ENCODE measurements around the gene DHRS12. TPM values are rescaled to one million over a fixed set of nuclear protein-coding genes. Genes with fewer than 3 reads are reported as not detected.
A peak's percentile ranks its signal among the peaks of the same experiment; 100 is the strongest.

DHRS12 gene
- total and polyA plus RNA-seq, 7 donors = 7.4 to 26.9 (median 15.8) TPM

DNA sequence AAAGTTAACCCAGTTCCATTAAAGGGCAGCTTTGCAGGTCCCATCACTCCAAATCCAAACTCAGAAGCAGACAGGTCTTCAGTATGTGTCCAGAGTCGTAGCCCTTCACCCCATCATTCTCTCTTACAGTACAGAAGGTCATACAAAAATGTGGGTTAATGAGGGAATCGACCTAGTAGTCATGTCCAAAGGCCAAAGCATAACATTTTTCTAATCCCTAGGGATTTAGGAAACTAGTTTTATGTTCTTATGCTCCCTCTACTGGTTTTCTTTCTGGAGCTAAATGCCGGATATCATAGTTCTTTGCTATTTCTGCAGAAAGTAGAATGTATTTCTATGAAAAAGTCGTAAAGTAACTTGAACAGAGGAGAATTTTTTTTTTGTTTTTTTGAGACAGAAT is 72.2 kb downstream of the DHRS12 start:
- Histone ChIP-seq H3K27ac (peak overlapping the region in 3 of 4 donors; percentile 69 to 79 (median 79)), H3K36me3 (no peaks in the 10 kb centered on the region), H3K27me3 (no peaks in the 10 kb centered on the region), H3K4me1 (peaks cover 0 to 36% (median 33%) of the 10 kb centered on the region in 4 donors), H3K9me3 (no peaks in the 10 kb centered on the region), H3K4me3 (no peak overlapping the region)
- WGBS, 2 donors = 72 to 73% methylated on average over 4 of the region's 4 CpGs
- DNase-seq = no peak
- intact Hi-C loops (cut with DNase I) = loop anchor here (2.0 kb wide), 1 partner anchor 279 kb away; the partner anchor contains the start of gene INTS6
- TF ChIP-seq POLR2AphosphoS5 (IDR thresholded peaks at IDR 0.05) (peak in 2 of 4 donors; percentile 11 to 39), CTCF (IDR thresholded peaks at IDR 0.05) (peak in 2 of 4 experiments; percentile 11 to 32), EP300 (IDR thresholded peaks at IDR 0.05) (no peak)

DNA sequence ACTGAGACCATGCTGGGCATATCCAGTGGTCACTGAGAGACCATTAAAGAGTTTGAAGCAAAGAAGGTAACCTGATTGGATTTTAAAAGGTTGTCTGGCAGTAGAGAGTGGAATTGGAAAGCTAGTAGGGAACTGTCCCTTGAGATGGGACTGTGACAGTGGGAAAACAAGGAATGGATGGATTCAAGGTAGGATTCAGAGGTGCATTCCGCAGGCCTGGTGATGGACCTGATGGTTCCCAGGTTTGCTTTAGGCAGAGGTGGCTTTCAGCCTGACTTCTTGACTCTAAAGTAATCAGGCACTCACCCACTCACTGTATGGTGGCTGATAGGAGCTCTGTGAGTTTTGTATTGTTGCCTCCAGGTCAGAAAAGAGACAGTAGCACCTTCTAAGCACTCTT is 73.0 kb downstream of the DHRS12 start:
- H3K4me3 ChIP-seq = no peak overlapping the region
- H3K9me3 ChIP-seq = no peaks in the 10 kb centered on the region
- intact Hi-C loops (cut with DNase I) = loop anchor here (2.0 kb wide), 1 partner anchor 278 kb away; the partner anchor contains the start of gene INTS6
- no peak for TF ChIP-seq CTCF (IDR thresholded peaks at IDR 0.05)
- TF ChIP-seq POLR2A (IDR thresholded peaks at IDR 0.05) = no peak
- TF ChIP-seq EP300 (IDR thresholded peaks at IDR 0.05) = no peak
- no peak for TF ChIP-seq POLR2AphosphoS5 (IDR thresholded peaks at IDR 0.05)
- H3K36me3 ChIP-seq = no peaks in the 10 kb centered on the region
- no peaks in the 10 kb centered on the region for H3K27me3 ChIP-seq
- 92 to 96% methylated on average over 1 of the region's 1 CpG for WGBS, 2 donors
- DNase-seq = no peak
- peak overlapping the region; percentile 63 to 79 (median 74) for H3K27ac ChIP-seq
- H3K4me1 ChIP-seq = peaks cover 0 to 36% (median 33%) of the 10 kb centered on the region in 4 donors

DNA sequence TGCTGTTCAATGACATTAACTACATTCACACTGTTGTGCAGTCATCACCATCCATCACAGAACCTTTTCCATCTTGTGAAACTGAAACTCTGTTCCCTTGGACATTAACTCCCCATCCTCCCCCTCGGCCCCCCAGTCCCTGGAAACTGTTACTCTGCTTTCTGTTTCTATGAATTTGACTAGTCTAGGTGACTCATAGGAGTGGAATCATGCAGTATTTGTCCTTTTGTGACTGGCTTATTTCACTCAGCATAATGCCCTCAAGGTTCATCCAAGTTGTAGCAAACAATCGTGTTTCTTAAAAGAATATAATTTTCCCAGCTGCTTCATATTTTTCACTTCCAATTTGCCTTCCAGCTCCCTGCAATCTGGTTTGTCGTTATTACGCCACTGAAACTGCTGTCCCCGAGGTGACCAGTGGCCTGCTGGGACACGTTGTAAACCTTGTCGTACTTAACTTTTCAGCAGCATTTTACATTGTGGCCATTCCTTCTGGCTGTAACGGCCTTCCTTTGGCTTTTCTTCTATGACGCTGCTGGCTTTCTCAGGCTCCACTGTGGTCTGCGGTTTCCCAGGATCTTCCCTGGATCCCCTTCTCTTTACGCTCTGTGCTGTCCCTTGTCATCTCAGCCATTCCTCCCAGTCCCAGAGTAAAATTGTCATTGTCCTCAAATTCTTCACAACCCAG is 74.0 kb downstream of the DHRS12 start:
- peak overlapping the region in 3 of 4 donors; percentile 3 to 26 (median 19) for H3K4me3 ChIP-seq
- peaks cover 0 to 36% (median 33%) of the 10 kb centered on the region in 4 donors for H3K4me1 ChIP-seq
- DNase-seq = peak; percentile 86
- intact Hi-C loops (cut with DNase I) = loop anchor here (2.0 kb wide), 1 partner anchor 277 kb away; the partner anchor contains the start of gene INTS6
- TF ChIP-seq EP300 (IDR thresholded peaks at IDR 0.05) (no peak), POLR2A (IDR thresholded peaks at IDR 0.05) (no peak), POLR2AphosphoS5 (IDR thresholded peaks at IDR 0.05) (peak; percentile 54 to 73 (median 70))
- no peaks in the 10 kb centered on the region for H3K9me3 ChIP-seq
- peak overlapping the region; percentile 63 to 79 (median 74) for H3K27ac ChIP-seq
- no peaks in the 10 kb centered on the region for H3K36me3 ChIP-seq
- no peaks in the 10 kb centered on the region for H3K27me3 ChIP-seq
- WGBS, 2 donors = 75 to 82% methylated on average over 11 of the region's 11 CpGs

- H3K27me3 ChIP-seq = no peaks in the 10 kb centered on the region
- no peak overlapping the region for H3K4me3 ChIP-seq
- H3K9me3 ChIP-seq = no peaks in the 10 kb centered on the region
- H3K4me1 ChIP-seq = peaks cover 0 to 36% (median 33%) of the 10 kb centered on the region in 4 donors
- 93 to 94% methylated on average over 10 of the region's 10 CpGs for WGBS, 2 donors
- intact Hi-C loops (cut with DNase I) = no loop called here
- peak overlapping the region in 2 of 4 donors; percentile 79 for H3K27ac ChIP-seq
- H3K36me3 ChIP-seq = no peaks in the 10 kb centered on the region
- DNase-seq = no peak
- TF ChIP-seq EP300 (IDR thresholded peaks at IDR 0.05) = no peak
- no peak for TF ChIP-seq CTCF (IDR thresholded peaks at IDR 0.05)
- TF ChIP-seq POLR2AphosphoS5 (IDR thresholded peaks at IDR 0.05) = no peak
- no peak for TF ChIP-seq POLR2A (IDR thresholded peaks at IDR 0.05)
These were observed 75.0 kb downstream of the DHRS12 start for GRCh38 chr13:51728972-51729371.

DNA sequence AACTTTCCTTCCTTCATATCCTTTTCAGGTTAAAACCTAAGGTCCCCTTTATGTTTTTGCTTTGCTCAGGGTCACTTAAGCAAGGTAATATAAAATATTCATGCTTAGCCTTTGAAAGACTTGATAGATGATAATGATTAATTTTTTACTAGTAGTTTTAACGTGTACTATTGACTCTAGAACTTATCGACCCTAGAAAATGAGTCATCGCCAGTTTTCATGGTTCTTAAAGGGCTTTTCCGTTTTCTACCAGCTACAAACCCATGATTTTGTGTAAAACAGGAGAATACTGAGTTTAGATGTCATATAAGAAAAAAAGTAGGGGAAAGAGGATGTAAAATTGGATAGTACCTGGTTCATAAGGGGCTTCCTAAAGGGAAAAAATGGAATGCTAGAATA is 75.7 kb downstream of the DHRS12 start:
- no peak overlapping the region for H3K4me3 ChIP-seq
- H3K27ac ChIP-seq = no peak overlapping the region
- no peaks in the 10 kb centered on the region for H3K36me3 ChIP-seq
- no peaks in the 10 kb centered on the region for H3K27me3 ChIP-seq
- peaks cover 0 to 36% (median 33%) of the 10 kb centered on the region in 4 donors for H3K4me1 ChIP-seq
- H3K9me3 ChIP-seq = no peaks in the 10 kb centered on the region
- DNase-seq = no peak
- TF ChIP-seq POLR2A (IDR thresholded peaks at IDR 0.05) (no peak), POLR2AphosphoS5 (IDR thresholded peaks at IDR 0.05) (no peak), EP300 (IDR thresholded peaks at IDR 0.05) (no peak), CTCF (IDR thresholded peaks at IDR 0.05) (no peak)
- intact Hi-C loops (cut with DNase I) = no loop called here
- WGBS, 2 donors = 70 to 90% methylated on average over 4 of the region's 4 CpGs
